ENCODE measurements around the gene VSTM2B. TPM values are rescaled to one million over a fixed set of nuclear protein-coding genes. Genes with fewer than 3 reads are reported as not detected.
A peak's percentile ranks its signal among the peaks of the same experiment; 100 is the strongest.

Gene VSTM2B
- total and polyA plus RNA-seq, 2 of the 13 experiments (the other 11 are each of a cell fraction or from before 2014, with no cell fraction given) = not detected

DNA sequence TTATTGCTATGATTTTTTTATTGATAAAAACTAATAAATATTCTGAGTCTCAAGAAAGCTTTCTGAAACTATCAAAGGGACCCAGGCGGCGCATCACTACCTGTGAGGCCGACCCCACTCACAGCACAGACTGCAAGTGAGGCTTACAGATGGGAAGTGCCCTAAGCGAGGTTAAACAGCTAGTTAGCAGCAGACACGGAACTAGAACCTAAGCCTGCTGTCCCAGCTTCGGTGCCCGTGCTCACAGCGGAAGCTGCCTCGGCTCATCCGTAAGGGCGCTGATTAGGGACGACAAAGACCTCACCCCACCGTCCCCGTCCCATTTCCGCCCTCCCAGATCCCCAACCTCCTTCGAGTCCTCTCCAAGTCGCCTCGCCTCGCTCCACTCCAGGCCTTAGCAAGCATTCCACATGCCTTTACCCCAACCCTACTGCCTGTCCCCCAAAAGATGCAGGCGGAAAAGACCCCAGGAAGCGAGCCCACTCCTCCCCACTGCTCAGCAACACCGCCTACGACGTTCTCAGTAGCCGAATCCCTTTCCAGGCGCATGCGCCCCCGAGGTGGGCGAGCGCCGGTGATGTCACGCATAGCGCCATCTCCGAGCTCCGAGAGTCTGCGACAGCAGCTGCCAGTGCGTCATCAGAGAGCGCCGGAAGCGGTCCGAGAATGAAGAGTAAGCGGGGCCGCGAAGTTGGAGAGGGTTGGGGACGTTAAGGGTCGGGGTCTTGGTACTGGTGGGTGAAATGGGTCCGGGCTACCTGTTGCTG lies 80.0 kb downstream of the VSTM2B start, which contains the start of gene POP4 (continued):
- TF ChIP-seq, protein P1, sequence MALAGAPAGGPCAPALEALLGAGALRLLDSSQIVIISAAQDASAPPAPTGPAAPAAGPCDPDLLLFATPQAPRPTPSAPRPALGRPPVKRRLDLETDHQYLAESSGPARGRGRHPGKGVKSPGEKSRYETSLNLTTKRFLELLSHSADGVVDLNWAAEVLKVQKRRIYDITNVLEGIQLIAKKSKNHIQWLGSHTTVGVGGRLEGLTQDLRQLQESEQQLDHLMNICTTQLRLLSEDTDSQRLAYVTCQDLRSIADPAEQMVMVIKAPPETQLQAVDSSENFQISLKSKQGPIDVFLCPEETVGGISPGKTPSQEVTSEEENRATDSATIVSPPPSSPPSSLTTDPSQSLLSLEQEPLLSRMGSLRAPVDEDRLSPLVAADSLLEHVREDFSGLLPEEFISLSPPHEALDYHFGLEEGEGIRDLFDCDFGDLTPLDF (CRISPR knock-in tag; IDR thresholded peaks at IDR 0.05) = 0 out of 2 replicates have a peak, but pooled peaks have one; percentile 19
- TF ChIP-seq EHMT2 (IDR thresholded peaks at IDR 0.05; ENCODE audit: borderline replicate concordance, low read depth, low read length) (no peak), MBD4 (IDR thresholded peaks at IDR 0.05; ENCODE audit: borderline replicate concordance, low read length) (no peak), ZNF746 (CRISPR knock-in tag; IDR thresholded peaks at IDR 0.05) (no peak), SATB2 (CRISPR knock-in tag; IDR thresholded peaks at IDR 0.05) (no peak), ZNF335 (CRISPR knock-in tag; IDR thresholded peaks at IDR 0.05) (peak; percentile 73), U2AF2 (IDR thresholded peaks at IDR 0.05; ENCODE audit: low read depth, low read length) (no peak), NFE2L2 (IDR thresholded peaks at IDR 0.05; ENCODE audit: low read length) (no peak), AHR (CRISPR knock-in tag; IDR thresholded peaks at IDR 0.05) (no peak), ZSCAN9 (CRISPR knock-in tag; IDR thresholded peaks at IDR 0.05; ENCODE audit: borderline replicate concordance) (no peak), ZMYM3 (CRISPR knock-in tag; IDR thresholded peaks at IDR 0.05) (no peak), ZMYM4 (CRISPR knock-in tag; IDR thresholded peaks at IDR 0.05) (peak; percentile 90), FOSL2 (CRISPR knock-in tag; IDR thresholded peaks at IDR 0.05) (peak; percentile 61), ZZZ3 (CRISPR knock-in tag; IDR thresholded peaks at IDR 0.05; ENCODE audit: borderline replicate concordance) (peak; percentile 76; the same call in 1 of the 2 replicates), ZNF530 (CRISPR knock-in tag; IDR thresholded peaks at IDR 0.05; ENCODE audit: low read depth) (no peak), ZNF143 (CRISPR knock-in tag; IDR thresholded peaks at IDR 0.05) (peak; percentile 54; the same call in 1 of the 2 replicates), ZNF552 (CRISPR knock-in tag; IDR thresholded peaks at IDR 0.05; ENCODE audit: borderline replicate concordance) (0 out of 2 replicates have a peak, but pooled peaks have one; percentile 30), PRPF4 (IDR thresholded peaks at IDR 0.05; ENCODE audit: low read depth, low read length, poor library complexity, severe bottlenecking) (no peak), NCOR1 (IDR thresholded peaks at IDR 0.05; ENCODE audit: borderline replicate concordance, low read length) (no peak), ZNF101 (CRISPR knock-in tag; IDR thresholded peaks at IDR 0.05; ENCODE audit: borderline replicate concordance, low read depth) (no peak), HHEX (CRISPR knock-in tag; IDR thresholded peaks at IDR 0.05) (no peak), SETDB1 (CRISPR knock-in tag; IDR thresholded peaks at IDR 0.05; ENCODE audit: borderline replicate concordance) (no peak)
- TF ChIP-seq, protein P2, sequence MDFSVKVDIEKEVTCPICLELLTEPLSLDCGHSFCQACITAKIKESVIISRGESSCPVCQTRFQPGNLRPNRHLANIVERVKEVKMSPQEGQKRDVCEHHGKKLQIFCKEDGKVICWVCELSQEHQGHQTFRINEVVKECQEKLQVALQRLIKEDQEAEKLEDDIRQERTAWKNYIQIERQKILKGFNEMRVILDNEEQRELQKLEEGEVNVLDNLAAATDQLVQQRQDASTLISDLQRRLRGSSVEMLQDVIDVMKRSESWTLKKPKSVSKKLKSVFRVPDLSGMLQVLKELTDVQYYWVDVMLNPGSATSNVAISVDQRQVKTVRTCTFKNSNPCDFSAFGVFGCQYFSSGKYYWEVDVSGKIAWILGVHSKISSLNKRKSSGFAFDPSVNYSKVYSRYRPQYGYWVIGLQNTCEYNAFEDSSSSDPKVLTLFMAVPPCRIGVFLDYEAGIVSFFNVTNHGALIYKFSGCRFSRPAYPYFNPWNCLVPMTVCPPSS (IDR thresholded peaks at IDR 0.05) = no peak
- TF ChIP-seq, protein P3, sequence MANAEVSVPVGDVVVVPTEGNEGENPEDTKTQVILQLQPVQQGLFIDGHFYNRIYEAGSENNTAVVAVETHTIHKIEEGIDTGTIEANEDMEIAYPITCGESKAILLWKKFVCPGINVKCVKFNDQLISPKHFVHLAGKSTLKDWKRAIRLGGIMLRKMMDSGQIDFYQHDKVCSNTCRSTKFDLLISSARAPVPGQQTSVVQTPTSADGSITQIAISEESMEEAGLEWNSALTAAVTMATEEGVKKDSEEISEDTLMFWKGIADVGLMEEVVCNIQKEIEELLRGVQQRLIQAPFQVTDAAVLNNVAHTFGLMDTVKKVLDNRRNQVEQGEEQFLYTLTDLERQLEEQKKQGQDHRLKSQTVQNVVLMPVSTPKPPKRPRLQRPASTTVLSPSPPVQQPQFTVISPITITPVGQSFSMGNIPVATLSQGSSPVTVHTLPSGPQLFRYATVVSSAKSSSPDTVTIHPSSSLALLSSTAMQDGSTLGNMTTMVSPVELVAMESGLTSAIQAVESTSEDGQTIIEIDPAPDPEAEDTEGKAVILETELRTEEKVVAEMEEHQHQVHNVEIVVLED (CRISPR knock-in tag; IDR thresholded peaks at IDR 0.05; ENCODE audit: borderline replicate concordance) = peak; percentile 68; the same call in 1 of the 2 replicates
- TF ChIP-seq, protein P4, sequence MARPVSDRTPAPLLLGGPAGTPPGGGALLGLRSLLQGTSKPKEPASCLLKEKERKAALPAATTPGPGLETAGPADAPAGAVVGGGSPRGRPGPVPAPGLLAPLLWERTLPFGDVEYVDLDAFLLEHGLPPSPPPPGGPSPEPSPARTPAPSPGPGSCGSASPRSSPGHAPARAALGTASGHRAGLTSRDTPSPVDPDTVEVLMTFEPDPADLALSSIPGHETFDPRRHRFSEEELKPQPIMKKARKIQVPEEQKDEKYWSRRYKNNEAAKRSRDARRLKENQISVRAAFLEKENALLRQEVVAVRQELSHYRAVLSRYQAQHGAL (CRISPR knock-in tag; IDR thresholded peaks at IDR 0.05; ENCODE audit: not compliant biosample characterization) = no peak
